H54 (cell line): Measurements from ENCODE around the gene MFSD6.
"Not testable (repeated sequence)": the region's sequence is repeated elsewhere in the genome, so short reads cannot be mapped to it uniquely, and the experiment has no call there.

Source experiments
- DNase-seq: peaks from one replicate; pipeline ENCODE4 v3.0.0; 2011; ENCODE audit warnings: low spot score, mixed read lengths; ENCODE audit not compliant: insufficient read length
- FAIRE-seq: peaks from 3 replicates; lab custom pipeline; 2011; peaks lifted over from hg19 to GRCh38; lab: Jason Lieb, UNC
- POLR2A ChIP-seq: IDR thresholded peaks from 2 replicates; pipeline ENCODE4 v1.6.1; 2011; ENCODE audit warnings: low read depth, mild to moderate bottlenecking, low read length

MFSD6 gene

DNA sequence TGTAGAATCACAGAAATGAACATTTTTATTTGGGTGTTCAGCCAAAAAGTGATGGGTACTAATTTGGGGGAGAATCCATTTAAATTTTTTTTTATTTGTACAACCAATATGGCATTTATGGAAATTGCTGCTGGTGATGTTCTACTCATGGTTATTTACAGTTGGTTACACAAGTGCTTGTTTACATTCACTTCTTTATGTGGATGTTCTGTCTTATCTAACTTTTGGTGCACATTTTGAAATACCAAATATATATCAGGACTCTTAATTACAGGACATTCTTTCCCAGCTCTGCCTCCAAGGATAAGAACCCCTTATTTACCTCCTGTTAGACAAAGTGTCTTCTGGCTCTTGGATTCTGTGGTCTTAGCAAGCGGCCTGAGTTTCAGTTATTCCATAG, 91.1 kb downstream of the MFSD6 start:
- TF ChIP-seq POLR2A: no peak
- FAIRE-seq (no peak), DNase-seq (no peak)

DNA sequence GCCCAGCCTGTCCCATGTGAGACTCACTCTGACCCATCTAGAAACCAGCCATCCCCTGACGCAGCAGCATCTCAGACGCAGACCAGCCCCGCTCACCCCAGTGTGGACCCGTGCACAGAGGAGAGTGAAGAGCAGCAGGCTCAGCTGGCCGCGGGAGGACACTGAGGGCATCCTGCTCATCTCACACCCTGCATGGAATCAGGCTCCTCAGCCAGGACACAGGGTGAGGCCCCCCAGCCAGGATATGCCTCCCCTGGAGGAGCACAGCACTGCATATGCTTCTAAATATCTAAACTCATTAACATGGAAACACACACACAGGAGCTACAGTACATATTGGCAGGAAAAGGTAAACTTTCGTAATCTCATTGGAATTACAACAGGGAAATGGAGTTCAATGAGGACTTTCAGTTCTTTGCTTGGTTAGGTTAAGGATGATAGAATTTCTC, 91.9 kb downstream of the MFSD6 start:
- FAIRE-seq (no peak), DNase-seq (no peak)
- TF ChIP-seq POLR2A: no peak

DNA sequence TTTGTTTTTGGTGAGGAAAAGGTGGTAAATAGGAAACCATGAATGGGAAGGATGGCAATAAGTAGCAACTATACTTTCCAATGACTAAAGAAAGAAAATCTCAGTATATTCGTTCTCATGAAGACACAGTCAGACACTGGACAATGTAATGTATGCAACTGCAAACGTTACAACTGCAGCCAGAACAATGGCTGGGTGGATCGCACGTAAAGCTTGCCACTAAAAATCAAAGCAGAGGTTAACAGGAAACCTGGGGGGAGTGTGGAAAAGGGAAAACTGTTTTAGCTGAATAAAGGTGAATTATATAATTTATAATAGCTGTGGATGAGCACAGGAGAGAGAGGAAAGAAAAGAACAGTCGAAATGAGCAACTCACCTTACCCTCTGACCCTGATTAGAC, 93.1 kb downstream of the MFSD6 start:
- no peak for FAIRE-seq
- no peak for TF ChIP-seq POLR2A

DNA sequence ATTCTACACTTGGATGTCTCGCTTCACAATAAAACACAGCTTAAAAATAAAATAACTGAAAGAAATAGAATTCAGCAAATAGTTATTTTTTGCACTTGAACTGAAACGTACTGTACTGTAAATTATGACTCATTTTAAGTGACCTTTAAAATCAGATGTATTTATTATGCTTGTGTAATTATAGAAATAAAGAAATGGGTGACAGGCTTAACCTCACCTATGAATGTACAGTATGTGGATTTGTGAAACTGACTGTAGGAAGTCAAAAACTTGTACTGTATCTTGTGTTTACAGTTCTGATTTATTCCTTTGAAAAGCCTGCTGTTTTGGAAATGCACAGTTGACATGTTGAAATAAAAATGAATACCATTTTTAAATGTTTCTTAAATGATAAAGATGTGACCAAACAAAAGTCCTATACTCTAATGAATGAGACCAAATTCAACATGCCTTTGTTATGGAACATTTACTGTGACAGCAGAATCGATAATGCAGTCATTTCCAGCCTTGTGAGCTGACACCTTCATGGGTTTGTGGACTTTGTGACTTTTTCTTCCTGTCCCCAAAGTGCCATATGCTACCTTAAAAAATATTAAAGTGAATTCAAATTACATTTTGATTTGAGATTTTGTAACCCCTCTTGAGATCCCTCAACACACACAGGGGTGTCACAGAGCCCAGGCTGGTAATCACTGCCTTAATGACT, 93.7 kb downstream of the MFSD6 start:
- no peak for FAIRE-seq
- TF ChIP-seq POLR2A: no peak
- DNase-seq: no peak

More for the DNA sequence above, 93.1 kb downstream of the MFSD6 start:
- no peak for DNase-seq

DNA sequence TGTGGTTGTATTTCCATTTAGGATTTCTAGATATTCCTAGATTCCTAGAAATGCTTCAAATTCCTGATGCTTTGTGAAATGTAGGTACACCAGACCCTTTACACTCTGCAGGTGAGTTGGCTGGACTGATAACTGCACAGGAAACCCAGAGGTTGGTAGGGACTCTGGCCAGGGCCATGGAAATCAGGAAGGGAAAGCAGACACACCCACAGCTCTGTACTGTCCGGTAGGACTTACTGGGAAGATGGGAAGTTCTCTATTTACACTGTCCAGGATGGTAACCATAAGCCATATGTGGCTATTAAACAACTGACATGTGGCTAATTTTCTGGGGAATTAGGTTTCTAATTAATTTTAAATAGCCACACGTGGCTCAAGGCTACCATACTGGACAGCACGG, 94.9 kb downstream of the MFSD6 start:
- DNase-seq: no peak
- no peak for TF ChIP-seq POLR2A
- FAIRE-seq: no peak

DNA sequence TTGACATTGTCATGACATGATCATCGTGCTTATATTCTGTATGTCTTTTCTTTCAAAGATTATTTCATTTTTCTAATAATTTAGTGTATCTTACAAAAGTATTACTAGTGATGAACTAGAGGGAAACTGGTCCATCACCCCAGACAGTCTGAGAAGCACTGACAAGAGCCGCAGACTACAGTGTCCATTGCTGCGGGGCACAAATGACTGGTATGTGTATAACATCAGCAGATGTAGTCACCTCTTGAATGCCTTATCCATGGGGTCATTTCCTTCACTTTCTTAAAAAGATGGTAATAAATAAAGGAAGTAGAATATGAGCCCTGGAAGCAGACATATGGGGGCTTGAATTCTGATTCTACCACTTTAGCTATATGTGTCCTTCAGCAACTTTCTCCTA, 96.8 kb downstream of the MFSD6 start:
- DNase-seq: no peak
- FAIRE-seq: no peak
- no peak for TF ChIP-seq POLR2A

DNA sequence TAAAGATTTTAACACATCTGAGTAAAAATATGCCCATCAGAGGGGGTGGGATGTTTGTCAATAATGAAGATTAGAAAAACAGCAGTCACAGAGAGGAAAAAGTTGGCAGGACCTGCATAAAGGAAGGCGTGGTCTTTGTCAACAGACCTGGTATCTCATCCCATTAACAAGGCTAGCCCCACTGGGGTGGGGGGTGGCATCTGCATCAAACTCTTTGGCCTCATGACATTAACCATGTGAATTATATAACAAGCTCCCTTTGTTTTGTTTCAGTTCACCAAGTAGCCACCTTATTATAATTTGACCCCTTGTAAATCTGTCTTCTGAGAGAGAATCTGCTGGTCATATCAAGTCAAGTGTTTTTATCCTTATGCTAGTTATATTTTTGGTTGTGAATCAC, 97.5 kb downstream of the MFSD6 start:
- no peak for TF ChIP-seq POLR2A
- DNase-seq (no peak), FAIRE-seq (no peak)

DNA sequence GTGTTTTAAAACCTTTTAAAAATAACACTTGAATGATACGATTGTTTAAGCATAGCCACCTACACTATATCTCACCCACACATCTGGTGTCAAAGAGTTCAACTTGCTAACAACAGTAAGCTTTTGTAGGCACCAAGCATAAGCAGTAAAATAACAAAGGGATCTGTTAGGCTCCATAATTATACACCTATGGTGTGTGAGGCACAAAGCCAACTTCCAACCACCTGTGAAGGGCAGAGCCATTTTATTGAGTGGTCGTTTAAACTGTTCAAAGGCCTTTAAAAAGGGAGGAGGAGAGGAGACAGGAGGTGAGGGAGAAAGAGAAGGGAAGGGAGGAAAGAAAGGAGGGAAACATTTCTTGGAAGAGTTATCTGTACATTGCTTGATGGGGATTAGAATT, 98.5 kb downstream of the MFSD6 start:
- DNase-seq (no peak), FAIRE-seq (no peak)
- no peak for TF ChIP-seq POLR2A

DNA sequence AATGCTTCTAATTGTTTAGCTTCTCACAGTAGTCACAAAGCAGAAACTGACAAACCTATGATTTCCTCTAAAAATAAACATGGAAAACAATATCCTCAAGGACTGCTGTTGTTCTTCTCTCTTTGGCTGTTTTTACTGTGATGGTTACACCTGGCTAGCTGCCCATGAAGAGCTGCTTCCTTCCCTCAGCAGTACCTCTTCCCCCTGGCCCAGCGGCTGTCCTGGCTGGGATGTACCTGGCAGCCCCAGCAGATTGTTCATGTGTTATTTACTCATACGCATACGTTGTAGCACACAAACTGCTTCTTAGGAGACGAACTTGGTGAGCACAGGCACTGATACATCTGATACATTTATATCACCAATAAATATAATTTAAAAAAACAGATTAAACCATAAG, 99.0 kb downstream of the MFSD6 start:
- DNase-seq: no peak
- no peak for FAIRE-seq
- TF ChIP-seq POLR2A: no peak

DNA sequence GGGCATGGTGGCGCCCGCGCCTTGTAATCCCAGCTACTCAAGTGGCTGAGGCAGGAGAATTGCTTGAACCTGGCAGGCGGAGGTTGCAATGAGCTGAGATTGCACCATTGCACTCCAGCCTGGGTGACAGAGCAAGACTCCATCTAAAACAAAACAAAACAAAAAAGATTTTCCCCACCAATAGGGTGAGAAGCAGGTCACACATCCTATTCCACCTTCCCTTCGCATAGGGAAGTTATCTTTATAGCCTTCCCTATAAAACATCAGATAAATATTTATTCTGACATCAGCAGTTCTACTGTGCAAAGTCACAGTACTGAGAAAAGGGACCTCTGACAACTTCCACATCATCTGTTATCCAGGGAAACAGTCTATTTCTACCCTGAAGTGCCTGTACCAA, 101.7 kb downstream of the MFSD6 start:
- FAIRE-seq, DNase-seq: not testable (repeated sequence)

DNA sequence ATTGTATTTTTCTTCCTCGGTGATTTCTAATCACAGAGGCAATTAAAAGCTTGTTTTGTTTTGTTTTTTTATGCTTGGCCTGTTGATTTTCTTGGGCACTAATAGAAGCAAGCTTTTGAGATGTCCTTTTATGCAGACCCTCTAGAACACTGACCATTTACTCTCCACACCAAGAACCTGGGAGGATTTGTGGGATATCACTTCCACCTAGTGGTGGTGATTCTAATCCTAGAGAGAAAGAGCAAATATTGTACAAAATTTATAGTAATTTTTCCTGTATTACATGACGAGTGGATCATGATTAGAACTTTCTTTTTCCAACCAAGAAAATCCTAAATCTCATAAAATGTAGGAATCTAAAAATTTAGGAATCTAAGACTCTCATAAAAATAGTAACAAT, 102.9 kb downstream of the MFSD6 start:
- no peak for DNase-seq
- FAIRE-seq: no peak
- no peak for TF ChIP-seq POLR2A

DNA sequence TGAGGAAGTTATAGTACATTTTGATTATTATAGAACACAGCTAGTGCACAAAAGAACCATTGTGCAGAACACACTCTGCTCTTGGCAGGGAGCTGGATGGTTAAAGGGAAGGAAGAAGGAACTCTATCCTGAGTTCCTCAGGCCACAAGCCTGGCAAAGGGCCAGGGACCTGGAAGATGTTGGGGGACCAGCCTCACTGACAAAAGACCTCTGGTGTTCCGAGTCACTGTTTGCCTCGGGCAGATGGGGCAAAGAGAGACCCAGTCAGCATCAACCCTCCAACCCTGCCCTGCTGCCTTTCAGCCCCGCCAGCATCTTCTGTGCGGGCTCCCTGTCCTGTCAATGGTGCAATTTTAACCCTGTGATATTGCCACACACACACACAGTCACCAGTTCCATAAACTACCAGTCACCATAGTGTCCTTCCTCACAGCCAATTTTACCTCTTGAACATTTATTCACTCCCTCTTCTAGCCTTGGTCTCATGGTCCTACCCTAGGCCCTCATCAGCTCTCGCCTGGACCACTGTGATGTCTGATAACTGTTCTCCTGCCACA, 104.5 kb downstream of the MFSD6 start:
- TF ChIP-seq POLR2A: no peak
- FAIRE-seq (peak; percentile 30), DNase-seq (no peak)

DNA sequence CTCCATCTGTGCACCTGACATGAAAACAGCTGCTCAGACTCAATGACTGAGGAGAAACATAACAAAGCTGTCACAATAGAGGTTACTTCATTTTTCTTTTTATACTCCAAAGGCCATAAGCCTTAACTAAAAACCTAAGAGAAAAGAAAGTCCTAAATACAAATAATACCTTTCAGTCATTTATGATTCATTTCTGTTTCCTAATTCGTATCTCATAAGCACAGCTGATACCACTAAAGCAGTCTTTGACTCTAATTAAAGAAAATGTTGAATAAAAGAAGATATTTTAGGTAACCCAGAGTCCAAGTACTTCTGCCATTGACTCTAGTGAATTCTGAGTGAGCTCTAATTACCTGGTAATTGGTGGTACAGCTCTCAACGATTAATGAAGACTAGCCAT, 105.7 kb downstream of the MFSD6 start:
- FAIRE-seq: no peak

DNA sequence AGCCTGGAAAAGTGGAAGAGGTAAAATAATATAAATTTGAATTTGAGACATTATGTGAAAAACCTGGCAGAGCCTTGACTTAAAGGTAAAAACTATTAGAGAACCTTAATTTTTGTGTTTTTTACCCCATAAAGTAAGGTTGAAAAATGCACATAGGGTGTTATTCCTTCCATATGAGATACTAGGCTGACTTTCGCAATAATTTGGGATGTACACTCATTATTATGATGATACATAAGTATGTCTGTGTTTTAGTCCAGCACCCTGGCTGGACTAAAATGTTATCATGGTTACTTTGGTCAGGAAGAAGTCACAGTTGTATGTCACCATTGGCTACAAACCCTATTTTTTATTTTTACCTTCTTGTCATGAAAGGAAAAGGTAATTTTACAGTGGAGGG, 106.5 kb downstream of the MFSD6 start:
- DNase-seq: no peak
- no peak for TF ChIP-seq POLR2A
- FAIRE-seq: no peak

More for the DNA sequence above, 105.7 kb downstream of the MFSD6 start:
- no peak for DNase-seq
- no peak for TF ChIP-seq POLR2A

DNA sequence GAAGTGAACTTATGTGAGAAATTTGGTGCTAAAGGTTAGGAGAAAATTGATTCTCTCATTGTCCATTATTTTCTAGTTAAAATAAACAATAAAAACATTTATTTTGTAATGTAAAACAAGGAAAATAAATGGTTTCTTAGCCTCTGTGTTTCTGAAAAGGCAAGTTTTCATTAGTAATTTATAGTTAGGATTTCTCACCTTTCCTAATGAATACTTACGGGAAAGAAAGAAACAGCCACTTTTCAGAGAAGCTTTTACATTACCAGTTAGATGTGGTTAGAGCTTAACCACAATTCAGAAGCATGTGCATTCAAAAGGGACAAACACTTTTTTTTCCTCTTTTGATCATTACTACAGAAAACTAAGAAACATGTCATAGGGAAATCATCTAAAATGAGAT, 107.5 kb downstream of the MFSD6 start:
- DNase-seq (no peak), FAIRE-seq (no peak)
- no peak for TF ChIP-seq POLR2A
